NCI-H774 (cell line): Measurements from ENCODE around the gene ZDHHC14.
"Not testable (repeated sequence)": the region's sequence is repeated elsewhere in the genome, so short reads cannot be mapped to it uniquely, and the experiment has no call there.

Experiments
- DNase-seq: peaks from one replicate; lab custom pipeline; 2025; lab: John Stamatoyannopoulos, UW

ZDHHC14 gene

DNA sequence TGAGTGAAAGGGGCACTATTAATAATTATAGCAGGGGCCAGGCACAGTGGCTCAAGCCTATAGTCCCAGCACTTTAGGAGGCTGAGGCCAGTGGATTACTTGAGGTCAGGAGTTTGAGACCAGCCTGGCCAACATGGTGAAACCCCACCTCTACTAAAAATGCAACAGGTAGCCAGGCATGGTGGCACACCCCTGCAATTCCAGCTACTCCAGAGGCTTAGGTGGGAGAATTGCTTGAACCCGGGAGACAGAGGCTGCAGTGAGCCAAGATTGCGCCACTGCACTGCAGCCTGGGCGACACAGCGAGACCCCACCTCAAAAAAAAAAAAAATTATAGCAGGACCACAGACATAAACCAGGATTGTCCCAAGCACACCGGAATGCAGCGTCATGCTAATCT, 340.0 kb downstream of the ZDHHC14 start:
- not testable (repeated sequence) for DNase-seq

GRCh38 chr6:157721426-157721825, 340.4 kb downstream of the ZDHHC14 start:
- DNase-seq, result no peak

DNA sequence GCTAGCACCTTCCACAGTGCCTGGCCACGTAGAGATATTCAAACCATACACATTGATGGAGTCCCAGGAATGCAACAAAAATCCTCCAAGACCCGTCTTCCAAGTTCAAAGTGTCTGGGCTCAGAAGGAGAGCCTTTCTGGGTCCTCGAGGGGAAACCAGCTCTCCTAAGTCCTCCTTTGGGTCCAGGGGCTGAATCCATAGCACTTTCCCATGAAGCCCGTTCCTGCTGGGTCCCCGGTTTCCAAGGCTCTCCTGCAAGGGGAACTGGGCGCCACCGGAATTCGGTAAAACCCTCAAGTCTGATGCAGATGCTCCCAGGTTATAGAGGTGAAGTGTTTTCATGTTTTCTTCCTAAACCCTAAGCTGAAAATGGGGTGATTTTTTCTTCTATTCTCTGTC, 340.8 kb downstream of the ZDHHC14 start:
- no peak for DNase-seq

DNA sequence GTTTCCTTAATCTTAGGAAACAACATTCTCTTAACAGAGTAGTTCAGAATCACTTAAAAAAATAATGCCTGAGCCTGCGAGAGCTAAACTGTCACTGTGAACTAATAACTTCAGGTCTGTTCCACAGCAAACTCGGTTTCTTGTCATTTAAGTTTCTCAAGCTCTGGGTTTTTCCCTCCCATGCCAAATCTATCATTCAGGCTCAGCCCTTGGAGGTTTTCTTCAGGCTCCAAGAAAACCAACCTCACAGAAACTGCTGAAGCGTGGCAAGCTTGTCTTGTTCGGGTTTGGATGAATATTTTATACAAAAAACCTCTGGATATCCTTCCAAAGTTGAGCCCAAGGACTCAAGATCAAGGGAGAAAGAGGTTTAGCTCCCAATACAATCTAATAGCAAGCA, 342.4 kb downstream of the ZDHHC14 start:
- DNase-seq, result no peak

- DNase-seq, result no peak
Measured at GRCh38 chr6:157724138-157724820, 343.3 kb downstream of the ZDHHC14 start.

- no peak for DNase-seq
Measured at GRCh38 chr6:157724960-157725741, 344.2 kb downstream of the ZDHHC14 start.

- DNase-seq, result no peak
Measured at GRCh38 chr6:157725836-157726235, 344.8 kb downstream of the ZDHHC14 start.

DNA sequence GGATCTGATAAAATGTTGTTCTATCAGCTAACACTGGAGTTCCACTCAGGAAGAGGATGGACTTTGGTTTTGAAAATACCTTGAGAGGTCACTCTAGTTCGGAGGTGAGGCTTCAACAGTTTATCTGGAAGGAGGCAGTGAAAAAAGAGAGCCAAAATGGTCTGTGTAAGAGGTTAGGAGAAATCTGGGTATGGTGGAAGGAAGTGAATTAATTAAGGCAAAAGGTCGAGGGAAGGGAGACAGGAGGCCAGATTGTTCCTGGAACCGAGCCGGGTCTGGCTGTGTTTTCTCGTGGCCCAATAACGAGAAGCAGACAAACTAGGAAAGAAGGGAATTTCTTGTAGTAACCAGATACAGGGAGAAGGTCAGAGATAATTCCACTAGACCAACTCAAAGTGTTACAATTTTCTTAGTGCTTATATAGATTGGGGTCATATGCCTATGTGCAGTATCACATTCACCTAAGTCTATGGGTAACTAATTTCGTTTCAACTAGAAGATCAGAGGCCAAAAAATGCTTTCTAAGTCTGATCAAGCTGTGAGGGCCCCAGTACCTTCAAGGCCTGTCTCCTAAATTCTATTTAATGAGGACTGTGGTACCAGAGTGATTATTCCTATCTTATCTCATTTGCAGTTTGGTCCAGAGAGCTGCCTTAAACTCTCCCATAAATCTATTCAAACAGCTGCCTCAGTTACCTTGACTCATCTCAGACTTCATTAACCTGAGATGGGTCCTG, 346.1 kb downstream of the ZDHHC14 start:
- DNase-seq, result no peak
